PC-3 (cell line): ENCODE results near the gene ACTL10. TPM values are rescaled to one million over a fixed set of nuclear protein-coding genes. Genes with fewer than 3 reads are reported as not detected.

Experiments used
- ATAC-seq: fragments of 200-7000 bp; cut with Tn5 transposase; 2 replicates; pipeline ENCODE4 v1.9.1; 2020; ENCODE audit warnings: mild to moderate bottlenecking, moderate library complexity
- BruUV-seq: library from RNA; stranded (reverse); fragments of 400-500 nt; replicated peaks from 2 replicates; lab custom pipeline; 2021; lab: Mats Ljungman, UMichigan
- CTCF ChIA-PET: fragments of 300-600 bp; sonication (Branson Sonifier 250); formaldehyde crosslinking; loops from one replicate; lab custom pipeline; 2022; ENCODE audit warnings: antibody characterized with exemption; lab: Charles Lee
- POLR2A ChIA-PET: fragments of 300-600 bp; sonication (Branson Sonifier 250); formaldehyde crosslinking; loops from one replicate; lab custom pipeline; 2022; ENCODE audit warnings: antibody characterized with exemption; ENCODE audit not compliant: unreplicated experiment; lab: Charles Lee
- DNase-seq: peaks from one replicate; pipeline ENCODE4 v3.0.0-alpha.2; 2015
- H2AFZ ChIP-seq: fragments of 300-600 bp; sonication (generic); 2 replicates; pipeline ENCODE4 v1.6.0; 2016; ENCODE audit warnings: antibody characterized with exemption, low read length
- H3F3A ChIP-seq: fragments of 300-600 bp; sonication (generic); one replicate; pipeline ENCODE4 v1.6.0; 2017; ENCODE audit warnings: antibody characterized with exemption, low read length, control low read depth, mild to moderate bottlenecking; ENCODE audit not compliant: unreplicated experiment
- H3K27ac ChIP-seq: fragments of 300-600 bp; sonication (generic); 2 replicates; pipeline ENCODE4 v1.5.1; 2016; ENCODE audit warnings: mild to moderate bottlenecking, low read length
- H3K27me3 ChIP-seq: fragments of 300-600 bp; sonication (generic); 2 replicates; pipeline ENCODE4 v1.6.1; 2016; ENCODE audit warnings: low read length, mixed read lengths
- H3K36me3 ChIP-seq: fragments of 300-600 bp; sonication (generic); 2 replicates; pipeline ENCODE4 v1.6.1; 2016; ENCODE audit warnings: low read depth, mixed run types, low read length, mixed read lengths
- H3K4me1 ChIP-seq: fragments of 300-600 bp; sonication (generic); 2 replicates; pipeline ENCODE4 v1.5.1; 2016; ENCODE audit warnings: low read length; ENCODE audit not compliant: insufficient read depth
- H3K4me2 ChIP-seq: fragments of 300-600 bp; sonication (generic); 2 replicates; pipeline ENCODE4 v1.6.0; 2016; ENCODE audit warnings: low read length
- H3K4me3 ChIP-seq: fragments of 300-600 bp; sonication (generic); 2 replicates; pipeline ENCODE4 v1.5.1; 2016; ENCODE audit warnings: mild to moderate bottlenecking, low read length, mixed read lengths
- H3K79me2 ChIP-seq: fragments of 300-600 bp; sonication (generic); 2 replicates; pipeline ENCODE4 v1.6.1; 2017; ENCODE audit warnings: low read length, mixed read lengths
- H3K9ac ChIP-seq: fragments of 300-600 bp; sonication (generic); 2 replicates; pipeline ENCODE4 v1.6.0; 2016; ENCODE audit warnings: mild to moderate bottlenecking, low read length
- H3K9me2 ChIP-seq: fragments of 300-600 bp; sonication (generic); replicated peaks from 2 replicates; pipeline ENCODE4 v1.6.1; 2016; ENCODE audit warnings: mixed run types, low read length, mixed read lengths
- H3K9me3 ChIP-seq: fragments of 300-600 bp; sonication (generic); 2 replicates; pipeline ENCODE4 v1.6.1; 2016; ENCODE audit warnings: low read length, mixed read lengths
- H4K20me1 ChIP-seq: fragments of 300-600 bp; sonication (generic); 2 replicates; pipeline ENCODE4 v1.6.1; 2016; ENCODE audit warnings: low read length, mixed read lengths
- EZH2 ChIP-seq: fragments of 300-600 bp; sonication (generic); IDR thresholded peaks from one replicate; pipeline ENCODE4 v1.6.1; 2017; ENCODE audit warnings: antibody characterized with exemption, mild to moderate bottlenecking, low read length; ENCODE audit not compliant: unreplicated experiment
- EZH2phosphoT487 ChIP-seq: fragments of 300-600 bp; sonication (generic); IDR thresholded peaks from 2 replicates; pipeline ENCODE4 v1.6.1; 2018; ENCODE audit warnings: mild to moderate bottlenecking, antibody characterized with exemption, low read length, borderline replicate concordance
- intact Hi-C: fragments of 100-400 bp; cut with micrococcal nuclease; formaldehyde crosslinking; loops from 2 replicates; pipeline ENCODE4 v1.9.0; 2023
- total RNA-seq: library from RNA; depleted of rRNA; stranded (reverse); fragments of >200 nt; gene quantifications from 2 replicates; pipeline ENCODE4 v1.2.3, GENCODE V29; 2014
- TF ChIP-seq, protein P1 (sequence below): fragments of 300-600 bp; sonication (generic); conservative IDR thresholded peaks from 2 replicates; pipeline ENCODE4 v1.5.1; 2017; ENCODE audit warnings: antibody characterized with exemption, low read depth, mild to moderate bottlenecking, low read length

ACTL10 gene
- total RNA-seq, 1 experiment from 2014 or later, result 1.6 TPM

DNA sequence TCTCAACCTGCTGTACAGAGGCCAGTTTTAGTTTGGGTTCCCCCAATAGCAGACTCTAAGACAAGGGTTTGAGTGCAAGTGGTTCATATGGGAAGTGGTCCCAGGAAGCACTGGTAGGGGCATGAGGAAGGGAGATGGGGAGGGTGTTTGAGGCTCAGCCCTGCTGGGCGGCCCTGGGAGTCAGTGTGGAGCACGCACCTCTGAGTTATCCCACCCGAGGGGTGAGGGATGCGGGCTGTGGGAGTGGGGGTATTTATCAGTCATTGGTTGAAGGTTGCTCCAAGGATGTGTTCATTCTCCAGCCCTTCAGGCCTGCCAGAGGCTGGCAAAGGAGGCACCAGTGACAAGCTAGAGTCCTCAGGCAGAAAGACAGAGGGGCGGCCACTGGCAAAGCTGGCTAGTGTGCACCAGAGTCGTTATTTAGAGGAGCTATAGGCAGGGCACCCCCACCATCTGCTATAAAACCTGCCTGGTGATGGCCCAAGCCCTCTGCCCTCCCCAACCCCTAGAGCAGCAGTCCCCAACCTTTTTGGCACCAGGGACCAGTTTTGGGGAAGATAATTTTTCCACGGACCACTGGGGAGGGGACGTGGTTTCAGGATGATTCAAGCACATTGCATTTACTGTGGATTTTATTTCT, 36.9 kb downstream of the ACTL10 start:
- no peak overlapping the region for H3K4me3 ChIP-seq
- H3K27ac ChIP-seq, result no peak overlapping the region
- DNase-seq (no peak), ATAC-seq (no peak)
- TF ChIP-seq, protein P1, sequence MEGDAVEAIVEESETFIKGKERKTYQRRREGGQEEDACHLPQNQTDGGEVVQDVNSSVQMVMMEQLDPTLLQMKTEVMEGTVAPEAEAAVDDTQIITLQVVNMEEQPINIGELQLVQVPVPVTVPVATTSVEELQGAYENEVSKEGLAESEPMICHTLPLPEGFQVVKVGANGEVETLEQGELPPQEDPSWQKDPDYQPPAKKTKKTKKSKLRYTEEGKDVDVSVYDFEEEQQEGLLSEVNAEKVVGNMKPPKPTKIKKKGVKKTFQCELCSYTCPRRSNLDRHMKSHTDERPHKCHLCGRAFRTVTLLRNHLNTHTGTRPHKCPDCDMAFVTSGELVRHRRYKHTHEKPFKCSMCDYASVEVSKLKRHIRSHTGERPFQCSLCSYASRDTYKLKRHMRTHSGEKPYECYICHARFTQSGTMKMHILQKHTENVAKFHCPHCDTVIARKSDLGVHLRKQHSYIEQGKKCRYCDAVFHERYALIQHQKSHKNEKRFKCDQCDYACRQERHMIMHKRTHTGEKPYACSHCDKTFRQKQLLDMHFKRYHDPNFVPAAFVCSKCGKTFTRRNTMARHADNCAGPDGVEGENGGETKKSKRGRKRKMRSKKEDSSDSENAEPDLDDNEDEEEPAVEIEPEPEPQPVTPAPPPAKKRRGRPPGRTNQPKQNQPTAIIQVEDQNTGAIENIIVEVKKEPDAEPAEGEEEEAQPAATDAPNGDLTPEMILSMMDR, result no peak
- TF ChIP-seq EZH2phosphoT487 (no peak), EZH2 (no peak)
- H2AFZ ChIP-seq, result no peak overlapping the region
- ChIA-PET POLR2A (no interaction called here), CTCF (no interaction called here)
- H3K4me1 ChIP-seq, result no peaks in the 10 kb centered on the region
- no peaks in the 10 kb centered on the region for H3K27me3 ChIP-seq
- no peak overlapping the region for H3K9ac ChIP-seq
- no peak overlapping the region for H3K4me2 ChIP-seq
- no TSS peak for BruUV-seq
- H3K9me3 ChIP-seq, result no peaks in the 10 kb centered on the region
- H3K9me2 ChIP-seq, result no peaks in the 10 kb centered on the region
- no peaks in the 10 kb centered on the region for H3F3A ChIP-seq
- H4K20me1 ChIP-seq, result no peaks in the 10 kb centered on the region
- no peaks in the 10 kb centered on the region for H3K36me3 ChIP-seq
- intact Hi-C loops, result no loop called here
- no peaks in the 10 kb centered on the region for H3K79me2 ChIP-seq

DNA sequence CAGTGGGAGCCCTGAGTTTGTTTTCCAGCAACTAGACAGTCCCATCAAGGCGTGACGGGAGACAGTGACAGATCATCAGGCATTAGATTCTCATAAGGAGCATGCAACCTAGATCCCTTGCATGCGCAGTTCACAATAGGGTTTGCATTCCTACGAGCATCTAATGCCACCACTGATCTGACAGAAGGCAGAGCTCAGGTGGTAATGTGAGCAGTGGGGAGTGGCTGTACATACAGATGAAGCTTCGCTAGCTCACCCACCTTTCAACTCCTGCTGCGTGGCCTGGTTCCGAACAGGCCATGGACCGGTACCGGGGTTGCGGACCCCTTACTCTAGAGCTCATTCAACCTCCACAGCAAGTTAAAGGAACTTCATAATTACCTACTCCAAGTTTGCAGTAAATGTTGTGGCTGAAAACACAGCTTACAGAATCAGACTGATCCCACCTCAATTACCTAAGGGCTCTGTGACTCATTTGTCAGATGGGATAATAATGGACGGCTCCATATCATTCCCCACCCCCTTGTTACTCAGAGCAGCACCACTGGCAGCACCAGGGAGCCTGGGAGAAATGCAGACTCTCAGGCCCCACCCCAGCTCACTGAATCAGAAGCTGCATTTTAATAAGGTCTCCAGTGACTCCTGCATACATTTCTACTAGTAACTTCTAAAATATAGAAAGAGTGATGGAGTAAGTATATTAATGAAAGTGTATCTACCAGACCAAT, 37.6 kb downstream of the ACTL10 start:
- H2AFZ ChIP-seq, result no peak overlapping the region
- H3K9me2 ChIP-seq, result no peaks in the 10 kb centered on the region
- no peaks in the 10 kb centered on the region for H3F3A ChIP-seq
- no peaks in the 10 kb centered on the region for H3K9me3 ChIP-seq
- no peak overlapping the region for H3K4me3 ChIP-seq
- no peaks in the 10 kb centered on the region for H3K27me3 ChIP-seq
- intact Hi-C loops, result no loop called here
- H3K79me2 ChIP-seq, result no peaks in the 10 kb centered on the region
- ChIA-PET CTCF (no interaction called here), POLR2A (no interaction called here)
- no peaks in the 10 kb centered on the region for H3K4me1 ChIP-seq
- no TSS peak for BruUV-seq
- H3K4me2 ChIP-seq, result no peak overlapping the region
- H4K20me1 ChIP-seq, result no peaks in the 10 kb centered on the region
- ATAC-seq (no peak), DNase-seq (no peak)
- H3K27ac ChIP-seq, result no peak overlapping the region
- TF ChIP-seq EZH2phosphoT487 (no peak), EZH2 (no peak)
- TF ChIP-seq, protein P1, result no peak
- no peaks in the 10 kb centered on the region for H3K36me3 ChIP-seq
- H3K9ac ChIP-seq, result no peak overlapping the region

DNA sequence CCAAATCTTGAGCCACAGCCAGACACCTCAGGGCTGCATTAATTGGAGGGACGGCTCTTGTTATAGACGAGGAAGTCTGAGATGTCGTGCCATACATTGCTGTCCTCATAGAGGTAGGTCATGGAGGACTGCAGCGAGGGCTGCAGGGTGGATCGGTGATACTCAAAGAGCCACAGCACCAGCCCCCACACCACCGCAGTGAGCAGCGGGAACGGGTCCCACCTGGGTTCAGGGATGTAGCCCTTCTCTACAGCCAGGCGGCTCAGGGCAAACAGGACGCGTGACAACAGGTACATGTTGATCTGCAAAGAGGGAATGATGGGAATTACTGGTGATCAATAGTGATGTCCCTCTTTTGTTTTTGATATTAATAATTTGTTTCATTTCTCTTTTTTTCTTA, 40.9 kb downstream of the ACTL10 start:
- POLR2A ChIA-PET, result no interaction called here
- Histone ChIP-seq H3K4me1 (peaks cover 6% of the 10 kb centered on the region; the same call in 1 of the 2 replicates), H3F3A (no peaks in the 10 kb centered on the region), H4K20me1 (no peaks in the 10 kb centered on the region), H3K9me3 (no peaks in the 10 kb centered on the region), H2AFZ (no peak overlapping the region), H3K27me3 (no peaks in the 10 kb centered on the region), H3K4me2 (no peak overlapping the region), H3K9me2 (no peaks in the 10 kb centered on the region), H3K4me3 (no peak overlapping the region), H3K27ac (no peak overlapping the region), H3K79me2 (no peaks in the 10 kb centered on the region), H3K9ac (no peak overlapping the region), H3K36me3 (no peaks in the 10 kb centered on the region)
- no peak for ATAC-seq
- DNase-seq, result no peak
- TF ChIP-seq EZH2 (no peak), EZH2phosphoT487 (no peak)
- TF ChIP-seq, protein P1, result no peak
- intact Hi-C loops, result no loop called here
- no TSS peak for BruUV-seq
- CTCF ChIA-PET, result no interaction called here
